B cell (primary cell): ENCODE data around the gene RAB9A.

Experiments used
- EZH2 ChIP-seq: IDR thresholded peaks from 2 replicates; pipeline ENCODE4 v1.6.1; 2012; ENCODE audit warnings: borderline replicate concordance, low read depth, mild to moderate bottlenecking, moderate library complexity, low read length; ENCODE audit not compliant: insufficient read depth, poor library complexity, severe bottlenecking
- TF ChIP-seq, protein P1 (sequence below): fragments of 200-600 bp; IDR thresholded peaks from one replicate; pipeline ENCODE4 v1.8.0; 2022; ENCODE audit warnings: antibody characterized with exemption, mild to moderate bottlenecking

DNA sequence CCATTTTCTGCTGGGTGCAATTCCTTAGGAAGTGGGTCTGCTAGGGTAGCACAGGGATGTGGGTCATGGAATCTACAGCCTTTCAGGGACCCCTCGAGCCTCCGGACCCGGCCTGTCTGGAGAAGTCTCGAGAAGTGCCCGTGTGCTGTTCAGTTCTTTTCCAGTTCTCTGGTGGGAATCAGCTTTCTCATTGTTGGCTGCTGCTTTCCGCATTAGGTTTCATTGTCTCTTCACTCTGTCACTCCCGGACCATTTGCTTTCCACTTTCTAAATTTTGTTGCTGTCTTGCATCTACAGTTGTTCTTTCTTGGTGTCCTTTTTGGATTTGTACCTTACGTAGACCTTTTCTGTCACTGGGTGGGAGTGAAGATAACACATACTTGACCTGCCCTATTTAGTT, 6.1 kb downstream of the RAB9A start:
- TF ChIP-seq, protein P1, sequence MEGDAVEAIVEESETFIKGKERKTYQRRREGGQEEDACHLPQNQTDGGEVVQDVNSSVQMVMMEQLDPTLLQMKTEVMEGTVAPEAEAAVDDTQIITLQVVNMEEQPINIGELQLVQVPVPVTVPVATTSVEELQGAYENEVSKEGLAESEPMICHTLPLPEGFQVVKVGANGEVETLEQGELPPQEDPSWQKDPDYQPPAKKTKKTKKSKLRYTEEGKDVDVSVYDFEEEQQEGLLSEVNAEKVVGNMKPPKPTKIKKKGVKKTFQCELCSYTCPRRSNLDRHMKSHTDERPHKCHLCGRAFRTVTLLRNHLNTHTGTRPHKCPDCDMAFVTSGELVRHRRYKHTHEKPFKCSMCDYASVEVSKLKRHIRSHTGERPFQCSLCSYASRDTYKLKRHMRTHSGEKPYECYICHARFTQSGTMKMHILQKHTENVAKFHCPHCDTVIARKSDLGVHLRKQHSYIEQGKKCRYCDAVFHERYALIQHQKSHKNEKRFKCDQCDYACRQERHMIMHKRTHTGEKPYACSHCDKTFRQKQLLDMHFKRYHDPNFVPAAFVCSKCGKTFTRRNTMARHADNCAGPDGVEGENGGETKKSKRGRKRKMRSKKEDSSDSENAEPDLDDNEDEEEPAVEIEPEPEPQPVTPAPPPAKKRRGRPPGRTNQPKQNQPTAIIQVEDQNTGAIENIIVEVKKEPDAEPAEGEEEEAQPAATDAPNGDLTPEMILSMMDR, result no peak
- TF ChIP-seq EZH2, result no peak
